HG03558 (cell line): Measurements from ENCODE around the gene LTBP4.
"Not testable (repeated sequence)": the region's sequence is repeated elsewhere in the genome, so short reads cannot be mapped to it uniquely, and the experiment has no call there.

Experiments used
- ATAC-seq: cut with Tn5 transposase; IDR thresholded peaks from one replicate; pipeline ENCODE4 v1.9.1; 2021; ENCODE audit warnings: moderate number of reproducible peaks; ENCODE audit not compliant: unreplicated experiment; ENCODE audit errors: extremely low read depth

Gene LTBP4

GRCh38 chr19:40601134-40601974, at the start of gene LTBP4:
TSS of gene LTBP4 (plus strand) at chr19:40601369. CDS start at chr19:40601388, 19 bp downstream.
- no peak for ATAC-seq

GRCh38 chr19:40552848-40553247, 48.3 kb upstream of the LTBP4 start:
- ATAC-seq, result no peak

- ATAC-seq, result no peak
Observed at GRCh38 chr19:40553885-40554857, 47.0 kb upstream of the LTBP4 start.

- ATAC-seq, result no peak
Observed at GRCh38 chr19:40555978-40556689, 45.0 kb upstream of the LTBP4 start.

- no peak for ATAC-seq
Observed at GRCh38 chr19:40556953-40557530, 44.1 kb upstream of the LTBP4 start.

- ATAC-seq, result no peak
Observed at GRCh38 chr19:40559394-40559793, 41.8 kb upstream of the LTBP4 start.

GRCh38 chr19:40560092-40560507, 41.1 kb upstream of the LTBP4 start:
- ATAC-seq, result no peak

GRCh38 chr19:40561947-40562346, 39.2 kb upstream of the LTBP4 start:
- ATAC-seq, result no peak

GRCh38 chr19:40564535-40564934, 36.6 kb upstream of the LTBP4 start:
- not testable (repeated sequence) for ATAC-seq

- no peak for ATAC-seq
Observed at GRCh38 chr19:40565355-40565754, 35.8 kb upstream of the LTBP4 start.

GRCh38 chr19:40565910-40566495, 35.2 kb upstream of the LTBP4 start:
- ATAC-seq, result no peak

- no peak for ATAC-seq
Observed at GRCh38 chr19:40567040-40567749, 34.0 kb upstream of the LTBP4 start.

GRCh38 chr19:40567750-40568494, 33.2 kb upstream of the LTBP4 start:
- ATAC-seq, result no peak

GRCh38 chr19:40570313-40571004, 30.7 kb upstream of the LTBP4 start:
- ATAC-seq, result no peak

GRCh38 chr19:40571005-40571318, 30.2 kb upstream of the LTBP4 start:
- ATAC-seq, result no peak

- ATAC-seq, result no peak
Observed at GRCh38 chr19:40571831-40572495, 29.2 kb upstream of the LTBP4 start.

- no peak for ATAC-seq
Observed at GRCh38 chr19:40575326-40575725, 25.8 kb upstream of the LTBP4 start.
